Adipose tissue (tissue), 3 donors: ENCODE data around the gene HAT1. TPM values are rescaled to one million over a fixed set of nuclear protein-coding genes. Genes with fewer than 3 reads are reported as not detected.

Experiments used
- H3K27ac ChIP-seq: one replicate; pipeline ENCODE4 v1.5.1; 2013; ENCODE audit warnings: low read depth, low read length
- WGBS, 3 donors: extraction: QIAGEN DNeasy Blood & Tissue Kit; methylation state at CpG; one replicate each; pipeline ENCODE4 v1.1.7; 2013; 5-methylcytosine and 5-hydroxymethylcytosine counted together
- polyA plus RNA-seq, 3 donors: library from polyadenylated mRNA; stranded (reverse); fragments of 200-250 nt; gene quantifications; one replicate each; pipeline ENCODE4 v1.2.3, GENCODE V29; 2013
- donor health status: healthy with polysubstance abuse.
- donor health status: Bipolar disorder and iron deficiency.
- donor health status: healthy.

Gene HAT1
- polyA plus RNA-seq, 3 donors = 25.1 to 34.8 (median 30.3) TPM

DNA sequence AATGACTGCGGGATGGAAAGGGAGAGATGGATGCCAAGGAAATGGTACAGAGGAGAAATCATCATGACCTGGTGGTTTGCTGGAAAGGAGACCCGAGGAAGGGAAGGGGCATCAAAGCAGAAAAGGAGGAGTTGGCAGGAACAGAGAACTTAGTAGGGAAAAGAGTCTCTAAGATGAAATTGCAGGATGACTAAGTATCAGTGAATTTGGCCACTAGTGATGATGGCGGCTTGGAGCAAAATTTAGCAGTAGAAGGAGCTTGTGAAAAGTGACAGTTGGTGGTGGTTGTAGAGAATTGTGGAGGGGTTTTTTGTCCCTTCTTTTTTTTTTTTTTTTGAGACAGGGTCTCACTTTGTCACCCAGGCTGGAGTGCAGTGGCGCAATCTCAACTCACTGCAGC lies 87.6 kb downstream of the HAT1 start:
- WGBS, 3 donors = 92 to 95% (median 95%) methylated on average over 4 of the region's 4 CpGs

DNA sequence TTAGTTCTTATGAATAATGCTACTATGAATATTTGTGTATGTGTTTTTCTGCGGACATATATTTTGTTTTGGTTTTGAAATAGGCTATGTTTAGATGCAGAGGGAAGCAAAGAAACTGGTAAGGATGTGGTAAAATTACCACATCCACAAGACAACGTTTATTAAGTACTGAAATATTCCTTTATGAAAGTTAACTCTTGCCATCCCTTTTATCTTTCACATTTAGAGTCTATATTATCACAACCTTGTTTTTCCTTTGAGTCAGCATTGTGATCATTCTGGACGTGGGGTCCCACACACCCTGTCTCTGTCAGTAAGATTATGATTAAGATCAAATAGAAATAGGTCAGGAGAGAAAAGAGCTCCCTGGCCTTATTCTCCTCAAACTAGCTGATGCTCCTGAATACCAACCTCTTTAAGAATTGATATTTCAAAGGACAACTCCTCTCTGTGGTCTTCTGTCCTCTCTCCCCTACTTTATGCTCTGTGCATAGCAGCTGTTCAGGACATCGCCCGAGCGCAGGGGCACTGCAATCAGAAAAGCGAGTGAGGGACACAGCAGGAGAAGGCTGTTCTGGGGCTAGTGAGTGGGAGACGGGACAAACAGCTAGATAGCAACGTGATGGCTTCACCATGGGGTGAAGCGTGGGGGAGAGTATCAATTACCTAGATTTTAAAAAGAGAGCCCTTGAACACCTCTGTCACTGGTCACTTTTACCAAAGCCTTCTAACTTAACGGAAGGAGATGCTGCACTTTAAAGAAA lies 89.7 kb downstream of the HAT1 start:
- no peak overlapping the region for H3K27ac ChIP-seq
- 58 to 79% (median 66%) methylated on average over 11 of the region's 11 CpGs for WGBS, 3 donors

More for the DNA sequence above, 87.6 kb downstream of the HAT1 start:
- no peak overlapping the region for H3K27ac ChIP-seq

DNA sequence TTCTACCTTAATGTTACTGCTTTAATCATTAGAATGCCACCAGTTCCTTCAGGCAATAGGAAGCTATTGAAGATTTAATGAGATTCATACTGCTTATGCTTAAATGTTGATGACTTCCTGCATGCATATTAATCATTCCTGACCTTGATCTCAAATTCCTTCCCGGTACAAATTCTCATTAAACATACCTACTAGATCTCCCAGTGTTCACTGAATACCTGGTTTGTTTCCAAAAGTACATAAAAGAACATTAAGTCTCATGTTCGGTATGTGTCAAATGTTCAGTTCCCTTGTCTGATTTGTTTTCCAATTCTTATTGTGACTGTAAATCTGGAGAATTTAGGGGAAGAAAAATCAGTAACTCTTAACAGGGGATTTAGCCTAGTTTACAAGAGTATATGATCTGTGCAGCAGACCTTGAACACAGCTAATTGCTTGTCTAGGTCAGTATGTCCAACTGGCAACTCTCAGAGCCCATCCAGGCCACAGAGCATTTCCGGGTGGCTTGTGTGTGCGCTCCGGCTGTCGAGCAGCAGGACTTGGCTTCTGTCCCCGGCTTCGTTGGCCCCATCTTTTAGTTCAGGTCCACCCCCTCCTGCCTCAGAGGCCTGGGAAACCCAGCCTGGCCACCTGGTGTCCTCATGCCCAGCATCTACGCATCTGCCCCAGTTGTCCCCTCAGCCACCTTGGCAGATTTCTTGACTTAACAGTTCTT lies 90.6 kb downstream of the HAT1 start:
- 55 to 74% (median 57%) methylated on average over 9 of the region's 9 CpGs for WGBS, 3 donors
- H3K27ac ChIP-seq = no peak overlapping the region

DNA sequence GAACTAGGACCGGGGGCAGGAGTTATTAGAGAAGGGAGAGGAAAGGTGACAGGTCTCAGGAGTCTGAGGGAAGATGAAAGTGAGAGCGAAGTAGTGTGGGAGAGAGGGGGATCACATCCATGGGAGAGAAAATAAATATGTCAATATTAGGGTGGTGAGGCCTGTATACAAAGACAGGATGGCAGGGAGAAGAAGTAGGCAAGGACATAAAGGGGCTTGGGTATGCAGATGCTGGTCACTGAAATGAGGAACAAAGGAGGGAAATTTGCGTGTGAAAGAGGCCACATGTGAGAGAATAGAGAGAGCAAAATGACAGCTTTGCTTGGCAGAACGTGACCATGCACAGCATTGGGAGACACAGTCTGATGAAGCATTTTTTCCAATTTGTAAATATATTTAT lies 91.1 kb downstream of the HAT1 start:
- WGBS, 3 donors = 68 to 77% (median 70%) methylated on average over 4 of the region's 4 CpGs

DNA sequence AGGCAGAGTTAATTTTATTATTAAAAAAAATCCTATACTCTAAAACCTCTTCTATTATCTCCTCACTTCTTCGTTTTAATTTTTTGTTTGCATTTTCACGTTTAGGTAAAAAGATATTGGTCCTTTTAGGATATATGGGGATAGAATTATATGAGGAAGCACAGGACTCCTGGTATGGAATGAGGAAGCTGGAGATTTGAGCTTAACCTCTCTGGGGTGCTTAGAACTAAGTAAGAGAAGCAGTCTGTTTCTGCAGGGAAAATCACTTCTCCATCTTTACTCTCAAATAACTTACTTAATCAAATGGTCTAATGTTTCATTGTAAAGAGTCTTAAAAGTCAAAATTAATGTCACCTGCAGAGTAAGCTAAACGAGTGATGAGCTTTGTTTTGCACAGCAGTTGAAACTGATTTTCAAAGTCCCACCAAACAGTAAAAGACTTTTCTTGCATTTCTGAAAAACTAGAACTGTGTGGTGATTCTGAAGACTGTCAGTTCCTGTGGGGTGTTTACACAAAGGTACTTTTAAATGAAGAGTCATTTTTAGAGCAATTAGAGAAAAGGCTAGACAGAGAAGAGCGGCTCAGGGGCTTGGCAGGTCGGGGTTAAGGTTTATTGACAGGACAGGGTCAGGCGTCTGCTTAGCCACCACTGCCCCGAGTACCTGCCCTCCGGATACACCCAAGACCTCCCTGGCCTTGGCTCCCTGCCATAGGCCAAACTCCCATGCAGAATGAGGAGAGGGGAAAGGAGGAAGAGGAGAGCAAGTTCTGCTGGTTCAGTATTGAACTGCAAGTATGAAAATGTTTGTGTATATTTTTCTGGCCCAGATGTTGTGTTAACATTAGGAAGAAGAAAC lies 99.0 kb downstream of the HAT1 start:
- no peak overlapping the region for H3K27ac ChIP-seq
- WGBS, 3 donors = 39 to 55% (median 48%) methylated on average over 8 of the region's 8 CpGs

More for the DNA sequence above, 91.1 kb downstream of the HAT1 start:
- no peak overlapping the region for H3K27ac ChIP-seq

DNA sequence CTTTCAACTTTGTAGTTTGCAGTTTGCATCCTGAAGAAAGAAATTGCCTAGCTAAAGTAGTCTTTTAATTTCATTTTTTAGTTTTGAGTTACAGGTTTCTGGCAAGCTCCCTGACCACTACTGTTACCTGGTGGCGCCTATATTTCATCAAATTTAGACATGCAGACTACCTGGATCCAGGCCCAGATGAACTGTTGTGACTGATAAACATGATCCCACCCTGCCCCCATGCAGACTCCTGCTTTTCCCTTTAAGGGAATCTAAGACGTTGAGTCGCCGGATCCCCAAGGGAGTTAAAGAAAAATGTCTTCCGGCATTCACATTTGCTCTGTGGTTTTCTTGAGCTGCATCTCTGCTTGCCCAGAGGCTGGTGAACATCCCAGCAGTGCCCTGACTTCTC lies 99.7 kb downstream of the HAT1 start:
- WGBS, 3 donors = 50 to 67% (median 62%) methylated on average over 5 of the region's 5 CpGs
- no peak overlapping the region for H3K27ac ChIP-seq

DNA sequence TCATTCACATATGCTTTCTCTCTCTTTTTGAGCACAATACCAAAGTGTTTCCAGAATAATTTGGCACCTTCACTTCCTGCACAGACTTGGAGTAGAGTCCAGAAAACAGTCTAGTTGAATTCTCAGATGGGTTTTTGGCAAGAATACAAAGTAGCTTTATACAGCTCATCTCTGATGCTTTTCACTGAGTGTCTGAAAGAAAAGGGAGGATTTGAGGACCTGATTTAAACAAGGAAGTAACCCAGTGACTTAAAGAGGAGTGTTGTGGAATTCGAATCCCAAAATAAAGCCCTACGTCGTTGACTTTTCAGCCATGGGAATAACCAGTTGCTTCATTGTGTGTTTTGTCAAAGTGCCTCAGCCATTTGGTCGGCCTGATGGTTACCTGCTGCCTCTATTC lies 109.3 kb downstream of the HAT1 start:
- 45 to 77% (median 63%) methylated on average over 4 of the region's 4 CpGs for WGBS, 3 donors
- no peak overlapping the region for H3K27ac ChIP-seq

Other genes starting within 250 kb of the HAT1 start
- gene DYNC1I2, start 235.0 kb upstream of the HAT1 start, polyA plus RNA-seq = 10 to 100 TPM; 49.1 to 66.0 (median 59.9) TPM
- gene SLC25A12, start 28.2 kb upstream of the HAT1 start, polyA plus RNA-seq = 10 to 100 TPM in 2 of 3 donors, 1 to 10 TPM in 1; 3.9 to 16.0 (median 12.0) TPM
- 1 to 10 TPM; 4.6 to 7.5 (median 6.7) TPM for gene METAP1D, start 77.5 kb downstream of the HAT1 start, polyA plus RNA-seq
- under 1 TPM in 2 of 3 donors, not detected in 1; 0.06 to 0.16 TPM for gene DLX1, start 163.0 kb downstream of the HAT1 start, polyA plus RNA-seq
- under 1 TPM in 1 of 3 donors, not detected in 2; 0.03 TPM for gene DLX2, start 180.4 kb downstream of the HAT1 start, polyA plus RNA-seq